GM21367 (cell line): ENCODE data around the gene TCF12.
"Not testable (repeated sequence)": the region's sequence is repeated elsewhere in the genome, so short reads cannot be mapped to it uniquely, and the experiment has no call there.

ENCODE experiments used
- ATAC-seq: cut with Tn5 transposase; IDR thresholded peaks from one replicate; pipeline ENCODE4 v1.9.1; 2021; ENCODE audit not compliant: unreplicated experiment

Gene TCF12

GRCh38 chr15:56973463-56973862 is 55.0 kb downstream of the TCF12 start:
- no peak for ATAC-seq

DNA sequence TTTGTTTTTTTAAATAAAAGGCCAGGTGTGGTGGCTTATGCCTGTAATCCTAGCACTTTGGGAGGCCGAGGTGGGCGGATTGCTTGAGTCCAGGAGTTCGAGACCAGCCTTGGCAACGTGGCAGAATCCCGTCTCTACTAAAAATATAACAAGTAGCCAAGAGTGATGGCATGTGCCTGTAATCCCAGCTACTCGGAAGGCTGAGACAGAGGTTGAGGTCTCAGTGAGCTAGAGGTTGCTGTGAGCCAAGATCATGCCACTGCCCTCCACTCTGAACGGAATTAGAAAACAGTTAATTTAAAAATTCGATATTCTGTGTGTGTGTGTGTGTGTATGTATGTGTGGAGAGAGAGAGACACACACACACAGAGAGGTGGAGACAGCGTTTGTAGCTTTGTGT is 58.8 kb downstream of the TCF12 start:
- ATAC-seq: no peak

DNA sequence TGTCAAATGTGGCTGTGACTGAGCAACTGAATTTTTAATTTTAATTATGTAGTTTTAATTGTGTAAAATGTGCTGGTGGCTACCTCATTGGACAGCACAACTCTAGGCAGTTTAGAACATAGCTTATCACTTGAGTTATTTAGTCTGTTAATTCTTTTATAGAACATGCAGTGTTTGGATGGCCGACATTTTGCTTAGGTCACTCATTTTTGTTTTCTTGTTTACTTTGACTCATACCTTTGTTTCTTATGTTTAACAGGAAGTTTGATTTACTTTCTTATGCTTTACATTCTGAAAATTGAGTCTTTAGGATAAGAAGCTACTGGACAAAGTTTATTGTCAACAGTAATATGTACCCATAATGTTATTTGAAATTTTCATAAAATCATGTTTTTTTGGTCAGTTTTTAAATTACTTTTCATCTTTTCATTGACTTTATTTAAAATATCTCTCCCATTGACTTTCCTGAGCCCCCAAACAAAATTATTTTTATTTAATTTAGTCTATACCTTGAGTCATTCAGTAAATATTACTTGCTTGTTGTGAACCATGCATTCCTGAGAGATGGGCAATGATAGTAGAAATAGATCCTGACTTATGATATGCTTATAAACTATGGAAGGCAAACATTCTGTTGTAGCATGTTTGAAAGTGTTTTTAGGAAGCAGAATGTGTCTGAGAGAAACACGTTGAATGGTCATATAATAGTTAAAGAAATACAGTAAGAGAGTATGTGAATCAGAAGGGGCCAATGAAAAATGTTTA is 60.6 kb downstream of the TCF12 start:
- ATAC-seq: no peak

- no peak for ATAC-seq
Observed at GRCh38 chr15:56980473-56980872, 62.0 kb downstream of the TCF12 start.

DNA sequence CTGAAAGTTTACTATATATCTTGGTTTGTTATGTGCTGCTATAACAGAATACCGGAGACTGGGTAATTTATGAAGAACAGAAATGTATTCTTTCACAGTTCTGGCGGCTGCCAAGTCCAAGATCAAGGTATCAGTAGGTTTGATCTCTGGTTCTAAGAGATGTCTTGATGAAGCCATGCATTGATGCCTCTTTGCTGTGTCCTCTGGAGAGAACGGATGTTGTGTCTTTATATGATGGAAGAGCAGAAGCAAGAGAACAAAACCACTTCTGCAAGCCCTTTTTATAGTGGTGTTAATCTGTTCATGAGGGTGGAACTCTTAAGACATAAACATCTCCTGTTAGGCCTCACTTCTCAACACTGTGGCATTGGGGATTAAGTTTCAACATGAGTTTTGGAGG is 62.7 kb downstream of the TCF12 start:
- ATAC-seq: no peak

- ATAC-seq: no peak
Observed at GRCh38 chr15:56982987-56983386, 64.5 kb downstream of the TCF12 start.

GRCh38 chr15:56984681-56985481 is 66.4 kb downstream of the TCF12 start:
- ATAC-seq: no peak

DNA sequence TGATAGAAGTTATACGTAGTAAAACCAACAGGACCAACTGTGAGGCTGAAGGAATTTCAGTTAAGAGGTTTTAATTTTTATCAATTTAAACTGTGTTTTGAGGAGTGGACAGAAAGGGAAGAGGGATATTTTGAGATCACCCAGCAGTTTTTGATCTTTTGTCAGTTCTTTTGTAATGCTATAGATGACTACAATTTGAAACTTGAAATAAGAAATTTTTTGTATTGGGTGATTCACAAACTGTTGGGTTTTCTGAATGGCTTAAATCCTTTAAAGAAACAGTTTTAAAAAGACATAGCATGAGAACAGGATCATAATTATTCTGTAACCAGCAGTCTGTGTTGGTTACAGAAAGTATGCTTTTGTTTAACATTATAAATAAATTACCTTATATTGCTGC is 67.4 kb downstream of the TCF12 start:
- ATAC-seq: no peak

DNA sequence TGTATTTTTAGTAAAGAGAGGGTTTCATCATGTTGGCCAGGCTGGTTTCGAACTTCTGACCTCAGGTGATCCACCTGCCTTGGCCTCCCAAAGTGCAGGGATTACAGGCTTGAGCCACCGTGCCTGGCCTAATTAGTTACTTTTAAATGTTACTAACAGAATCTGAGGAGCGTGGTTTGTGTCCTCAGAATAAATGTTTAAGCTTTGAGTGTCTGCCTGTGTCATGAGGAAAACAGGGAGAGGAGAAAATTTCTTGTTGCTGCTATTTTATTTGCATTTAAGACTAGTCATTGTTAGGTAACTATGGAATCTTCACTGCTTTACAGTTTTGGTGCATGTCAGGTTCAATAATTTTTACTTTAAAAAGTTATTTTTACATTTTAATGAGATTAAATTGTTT is 68.8 kb downstream of the TCF12 start:
- no peak for ATAC-seq

DNA sequence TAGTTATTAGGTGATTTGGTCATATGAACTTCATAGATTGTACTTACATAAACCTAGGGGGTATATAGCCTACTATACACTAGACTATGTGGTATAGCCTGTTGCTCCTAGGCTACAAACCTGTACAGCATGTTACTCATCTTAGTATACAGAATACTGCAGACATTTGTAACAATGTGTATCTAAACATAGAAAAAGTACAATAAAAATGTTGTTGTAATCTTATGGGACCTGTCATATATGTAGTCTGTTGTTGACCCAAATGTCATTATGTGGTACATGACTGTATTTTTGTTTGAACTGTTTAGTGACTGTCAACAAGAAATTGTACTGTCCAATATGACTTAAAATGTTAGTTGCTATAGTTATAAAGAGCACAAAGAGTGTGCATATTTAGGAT is 69.8 kb downstream of the TCF12 start:
- no peak for ATAC-seq

DNA sequence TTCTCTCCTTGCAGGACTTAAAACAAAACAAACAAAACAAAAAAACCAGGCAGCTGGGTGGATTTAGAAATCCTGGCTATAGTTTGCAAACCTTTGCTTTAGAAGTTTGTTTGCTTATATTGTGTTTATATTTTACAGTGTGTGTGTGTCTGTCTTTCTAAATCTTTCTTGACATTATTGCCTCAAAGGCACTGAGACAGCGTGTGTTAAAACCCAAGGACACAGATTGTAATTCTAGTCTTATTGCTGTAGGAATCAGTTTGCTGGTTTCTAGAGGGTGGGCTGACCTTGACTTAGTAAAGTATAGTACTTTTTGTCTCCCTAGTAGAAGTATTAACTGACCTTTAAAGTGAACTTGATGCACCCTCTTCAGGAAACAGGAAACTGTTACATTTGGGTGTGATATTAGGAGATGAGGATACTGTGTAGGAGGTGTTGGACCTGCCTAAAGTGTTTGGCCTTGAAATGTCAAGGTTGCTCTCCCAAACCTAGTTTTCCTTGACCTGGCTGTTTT is 71.0 kb downstream of the TCF12 start:
- no peak for ATAC-seq

DNA sequence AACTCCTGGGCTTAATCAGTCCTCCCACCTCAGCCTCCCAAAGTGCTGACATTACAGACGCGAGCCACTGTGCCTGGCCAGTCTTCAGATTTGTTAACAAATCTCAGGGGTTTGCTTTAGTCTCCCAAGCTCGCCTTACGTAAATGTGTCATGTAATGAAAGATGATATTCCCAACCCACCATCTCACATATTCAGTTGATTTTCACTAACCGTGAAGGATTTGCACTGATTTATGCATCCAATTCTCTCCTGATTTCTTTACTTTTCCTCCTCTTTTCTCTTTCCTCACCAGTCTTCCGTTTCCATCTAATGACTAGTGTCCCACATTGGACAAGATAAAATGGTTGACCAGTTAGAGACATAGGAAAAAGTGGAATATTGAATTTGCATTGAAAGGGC is 72.6 kb downstream of the TCF12 start:
- ATAC-seq: no peak

DNA sequence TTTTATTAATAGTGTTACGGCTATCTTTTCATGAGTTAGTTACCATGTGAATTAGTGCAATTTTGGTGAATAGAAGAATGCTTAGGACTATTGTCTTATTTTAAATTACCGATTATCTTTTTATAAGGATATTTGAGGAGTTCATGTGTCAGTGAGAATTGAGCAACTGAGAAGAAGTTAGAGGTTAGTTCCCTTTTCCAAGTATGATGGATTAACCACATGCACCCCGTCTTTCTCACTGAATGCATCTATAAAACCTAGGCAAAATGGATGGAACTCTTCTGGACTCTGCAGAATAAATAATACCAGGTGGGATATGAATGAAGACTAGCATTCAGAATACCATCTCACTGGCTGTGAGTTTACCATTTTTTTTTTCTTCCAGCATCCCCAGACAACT is 74.3 kb downstream of the TCF12 start:
- no peak for ATAC-seq

GRCh38 chr15:56994280-56994679 is 75.8 kb downstream of the TCF12 start:
- ATAC-seq: no peak

DNA sequence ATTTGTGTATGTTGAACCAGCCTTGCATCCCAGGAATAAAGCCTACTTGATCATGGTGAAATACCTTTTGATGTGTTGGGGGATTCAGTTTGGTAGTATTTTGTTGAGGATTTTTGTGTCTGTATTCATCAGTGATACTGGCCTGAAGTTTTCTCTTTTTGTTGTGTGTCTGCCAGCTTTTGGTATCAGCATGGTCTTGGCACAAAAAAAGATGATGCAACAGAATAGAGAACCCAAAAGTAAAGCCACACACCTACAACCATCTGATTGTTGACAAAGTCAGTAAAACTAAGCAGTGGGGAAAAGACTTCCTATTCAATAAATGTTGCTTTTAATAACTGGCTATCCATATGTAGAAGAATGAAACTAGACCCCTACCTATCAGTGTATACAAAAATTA is 77.6 kb downstream of the TCF12 start:
- no peak for ATAC-seq

GRCh38 chr15:56996746-56997470 is 78.5 kb downstream of the TCF12 start:
- ATAC-seq: no peak

DNA sequence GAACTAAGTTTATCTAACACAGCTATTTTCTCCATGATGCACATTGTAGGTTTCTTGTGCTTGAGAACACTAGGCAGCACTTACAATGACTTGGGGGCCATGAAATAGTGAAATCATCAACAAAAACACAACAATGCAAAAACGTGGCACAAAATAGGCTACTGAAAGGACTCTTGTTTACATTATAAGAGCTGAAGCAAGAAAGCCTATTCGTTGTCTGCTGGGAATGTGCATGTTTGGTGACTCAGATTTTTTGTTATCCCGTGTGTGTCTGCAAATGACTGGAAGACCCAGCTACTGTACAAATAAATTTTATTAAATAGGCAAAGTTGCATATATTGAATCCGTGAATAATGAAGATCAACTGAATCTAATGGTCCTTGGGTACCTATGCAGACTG is 85.0 kb downstream of the TCF12 start:
- no peak for ATAC-seq

DNA sequence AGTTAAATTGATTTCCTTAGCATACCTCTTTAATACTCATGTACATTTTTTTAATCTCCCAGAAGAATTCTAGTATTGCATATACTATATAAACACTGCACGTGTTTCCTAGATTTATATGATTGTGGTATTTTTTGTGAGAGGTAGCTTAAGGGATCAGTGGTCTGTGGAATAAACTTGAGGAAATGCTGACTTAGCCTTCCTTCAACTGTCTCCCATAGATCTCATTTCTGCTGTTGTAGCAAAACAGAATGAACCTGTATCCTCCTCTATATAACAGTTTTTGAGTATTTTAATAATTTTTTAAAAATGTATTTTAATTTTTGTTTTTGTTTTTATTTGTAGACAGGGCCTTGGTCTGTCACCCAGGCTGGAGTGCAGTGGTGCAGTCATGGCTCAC is 86.8 kb downstream of the TCF12 start:
- ATAC-seq: no peak

DNA sequence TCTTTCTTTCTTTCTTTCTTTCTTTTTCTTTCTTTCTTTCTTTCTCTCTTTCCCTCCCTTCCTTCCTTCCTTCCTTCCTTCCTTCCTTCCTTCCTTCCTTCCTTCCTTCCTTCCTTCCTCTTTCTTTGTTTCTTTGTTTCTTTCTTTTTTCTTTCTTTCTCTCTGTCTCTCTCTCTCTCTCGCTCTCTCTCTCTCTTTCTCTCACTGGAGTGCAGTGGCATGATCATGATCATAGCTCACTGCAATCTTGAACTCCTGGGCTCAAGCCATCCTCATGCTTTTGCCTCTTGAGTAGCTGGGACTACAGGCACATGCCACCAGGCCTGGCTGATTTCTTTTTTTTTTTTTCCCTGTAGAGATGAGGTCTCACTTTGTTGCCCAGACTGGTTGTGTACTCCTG is 89.4 kb downstream of the TCF12 start:
- not testable (repeated sequence) for ATAC-seq

- ATAC-seq: no peak
Observed at GRCh38 chr15:57010724-57011123, 92.3 kb downstream of the TCF12 start.

GRCh38 chr15:57012556-57012955 is 94.1 kb downstream of the TCF12 start:
- ATAC-seq: no peak

- not testable (repeated sequence) for ATAC-seq
Observed at GRCh38 chr15:57014896-57015295, 96.5 kb downstream of the TCF12 start.
